ENCODE data around the gene NDOR1. TPM values are rescaled to one million over a fixed set of nuclear protein-coding genes. Genes with fewer than 3 reads are reported as not detected.

Gene NDOR1
- total and polyA plus RNA-seq, 2 of the 8 experiments (the other 6 are each of a cell fraction or from before 2014, with no cell fraction given) = 25.7 to 32.3 TPM

DNA sequence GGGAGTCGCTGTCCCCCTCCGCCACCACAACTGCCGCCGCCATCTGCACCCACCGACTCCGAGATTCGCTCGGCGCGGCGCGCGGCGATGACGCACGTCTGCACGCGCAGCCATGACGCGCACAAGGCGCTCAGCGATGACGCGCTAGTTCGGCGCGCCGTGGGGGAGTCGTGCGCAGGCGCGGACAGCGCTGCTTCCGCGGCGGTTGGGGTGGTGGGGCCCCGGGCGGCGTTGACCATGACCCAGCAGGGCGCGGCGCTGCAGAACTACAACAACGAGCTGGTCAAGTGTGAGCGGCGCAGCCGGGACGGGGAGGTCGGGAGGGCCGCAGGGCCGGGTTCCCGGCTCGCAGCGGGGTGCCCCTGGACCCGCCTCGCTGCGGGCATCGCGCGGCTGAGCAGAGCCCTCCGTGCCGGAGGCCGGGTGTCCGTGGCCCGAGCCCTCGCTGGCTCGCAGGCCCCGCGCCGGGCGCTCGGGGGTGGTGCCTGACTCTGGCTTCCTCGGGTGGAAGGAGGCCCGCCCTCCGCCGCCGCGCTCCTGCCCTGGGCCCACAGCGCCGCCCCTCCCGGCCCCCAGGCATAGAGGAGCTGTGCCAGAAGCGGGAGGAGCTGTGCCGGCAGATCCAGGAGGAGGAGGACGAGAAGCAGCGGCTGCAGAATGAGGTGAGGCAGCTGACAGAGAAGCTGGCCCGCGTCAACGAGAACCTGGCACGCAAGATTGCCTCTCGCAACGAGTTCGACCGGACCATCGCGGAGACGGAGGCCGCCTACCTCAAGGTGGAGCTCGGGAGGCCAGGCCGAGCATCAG, 16.8 kb upstream of the NDOR1 start, which contains the start of the genes ANAPC2 and SSNA1 (continued):
- TF ChIP-seq, protein P1, sequence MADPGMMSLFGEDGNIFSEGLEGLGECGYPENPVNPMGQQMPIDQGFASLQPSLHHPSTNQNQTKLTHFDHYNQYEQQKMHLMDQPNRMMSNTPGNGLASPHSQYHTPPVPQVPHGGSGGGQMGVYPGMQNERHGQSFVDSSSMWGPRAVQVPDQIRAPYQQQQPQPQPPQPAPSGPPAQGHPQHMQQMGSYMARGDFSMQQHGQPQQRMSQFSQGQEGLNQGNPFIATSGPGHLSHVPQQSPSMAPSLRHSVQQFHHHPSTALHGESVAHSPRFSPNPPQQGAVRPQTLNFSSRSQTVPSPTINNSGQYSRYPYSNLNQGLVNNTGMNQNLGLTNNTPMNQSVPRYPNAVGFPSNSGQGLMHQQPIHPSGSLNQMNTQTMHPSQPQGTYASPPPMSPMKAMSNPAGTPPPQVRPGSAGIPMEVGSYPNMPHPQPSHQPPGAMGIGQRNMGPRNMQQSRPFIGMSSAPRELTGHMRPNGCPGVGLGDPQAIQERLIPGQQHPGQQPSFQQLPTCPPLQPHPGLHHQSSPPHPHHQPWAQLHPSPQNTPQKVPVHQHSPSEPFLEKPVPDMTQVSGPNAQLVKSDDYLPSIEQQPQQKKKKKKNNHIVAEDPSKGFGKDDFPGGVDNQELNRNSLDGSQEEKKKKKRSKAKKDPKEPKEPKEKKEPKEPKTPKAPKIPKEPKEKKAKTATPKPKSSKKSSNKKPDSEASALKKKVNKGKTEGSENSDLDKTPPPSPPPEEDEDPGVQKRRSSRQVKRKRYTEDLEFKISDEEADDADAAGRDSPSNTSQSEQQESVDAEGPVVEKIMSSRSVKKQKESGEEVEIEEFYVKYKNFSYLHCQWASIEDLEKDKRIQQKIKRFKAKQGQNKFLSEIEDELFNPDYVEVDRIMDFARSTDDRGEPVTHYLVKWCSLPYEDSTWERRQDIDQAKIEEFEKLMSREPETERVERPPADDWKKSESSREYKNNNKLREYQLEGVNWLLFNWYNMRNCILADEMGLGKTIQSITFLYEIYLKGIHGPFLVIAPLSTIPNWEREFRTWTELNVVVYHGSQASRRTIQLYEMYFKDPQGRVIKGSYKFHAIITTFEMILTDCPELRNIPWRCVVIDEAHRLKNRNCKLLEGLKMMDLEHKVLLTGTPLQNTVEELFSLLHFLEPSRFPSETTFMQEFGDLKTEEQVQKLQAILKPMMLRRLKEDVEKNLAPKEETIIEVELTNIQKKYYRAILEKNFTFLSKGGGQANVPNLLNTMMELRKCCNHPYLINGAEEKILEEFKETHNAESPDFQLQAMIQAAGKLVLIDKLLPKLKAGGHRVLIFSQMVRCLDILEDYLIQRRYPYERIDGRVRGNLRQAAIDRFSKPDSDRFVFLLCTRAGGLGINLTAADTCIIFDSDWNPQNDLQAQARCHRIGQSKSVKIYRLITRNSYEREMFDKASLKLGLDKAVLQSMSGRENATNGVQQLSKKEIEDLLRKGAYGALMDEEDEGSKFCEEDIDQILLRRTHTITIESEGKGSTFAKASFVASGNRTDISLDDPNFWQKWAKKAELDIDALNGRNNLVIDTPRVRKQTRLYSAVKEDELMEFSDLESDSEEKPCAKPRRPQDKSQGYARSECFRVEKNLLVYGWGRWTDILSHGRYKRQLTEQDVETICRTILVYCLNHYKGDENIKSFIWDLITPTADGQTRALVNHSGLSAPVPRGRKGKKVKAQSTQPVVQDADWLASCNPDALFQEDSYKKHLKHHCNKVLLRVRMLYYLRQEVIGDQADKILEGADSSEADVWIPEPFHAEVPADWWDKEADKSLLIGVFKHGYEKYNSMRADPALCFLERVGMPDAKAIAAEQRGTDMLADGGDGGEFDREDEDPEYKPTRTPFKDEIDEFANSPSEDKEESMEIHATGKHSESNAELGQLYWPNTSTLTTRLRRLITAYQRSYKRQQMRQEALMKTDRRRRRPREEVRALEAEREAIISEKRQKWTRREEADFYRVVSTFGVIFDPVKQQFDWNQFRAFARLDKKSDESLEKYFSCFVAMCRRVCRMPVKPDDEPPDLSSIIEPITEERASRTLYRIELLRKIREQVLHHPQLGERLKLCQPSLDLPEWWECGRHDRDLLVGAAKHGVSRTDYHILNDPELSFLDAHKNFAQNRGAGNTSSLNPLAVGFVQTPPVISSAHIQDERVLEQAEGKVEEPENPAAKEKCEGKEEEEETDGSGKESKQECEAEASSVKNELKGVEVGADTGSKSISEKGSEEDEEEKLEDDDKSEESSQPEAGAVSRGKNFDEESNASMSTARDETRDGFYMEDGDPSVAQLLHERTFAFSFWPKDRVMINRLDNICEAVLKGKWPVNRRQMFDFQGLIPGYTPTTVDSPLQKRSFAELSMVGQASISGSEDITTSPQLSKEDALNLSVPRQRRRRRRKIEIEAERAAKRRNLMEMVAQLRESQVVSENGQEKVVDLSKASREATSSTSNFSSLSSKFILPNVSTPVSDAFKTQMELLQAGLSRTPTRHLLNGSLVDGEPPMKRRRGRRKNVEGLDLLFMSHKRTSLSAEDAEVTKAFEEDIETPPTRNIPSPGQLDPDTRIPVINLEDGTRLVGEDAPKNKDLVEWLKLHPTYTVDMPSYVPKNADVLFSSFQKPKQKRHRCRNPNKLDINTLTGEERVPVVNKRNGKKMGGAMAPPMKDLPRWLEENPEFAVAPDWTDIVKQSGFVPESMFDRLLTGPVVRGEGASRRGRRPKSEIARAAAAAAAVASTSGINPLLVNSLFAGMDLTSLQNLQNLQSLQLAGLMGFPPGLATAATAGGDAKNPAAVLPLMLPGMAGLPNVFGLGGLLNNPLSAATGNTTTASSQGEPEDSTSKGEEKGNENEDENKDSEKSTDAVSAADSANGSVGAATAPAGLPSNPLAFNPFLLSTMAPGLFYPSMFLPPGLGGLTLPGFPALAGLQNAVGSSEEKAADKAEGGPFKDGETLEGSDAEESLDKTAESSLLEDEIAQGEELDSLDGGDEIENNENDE (IDR thresholded peaks at IDR 0.05; ENCODE audit: insufficient replicate concordance, low read length) = no peak
- TF ChIP-seq ASH2L (IDR thresholded peaks at IDR 0.05; ENCODE audit: low read length) = peak; percentile 90
- TF ChIP-seq GABPA (IDR thresholded peaks at IDR 0.05; ENCODE audit: borderline replicate concordance, insufficient read depth, low read length) = no peak
- peak; percentile 100 for TF ChIP-seq KDM4A (IDR thresholded peaks at IDR 0.05; ENCODE audit: low read depth, low read length, severe bottlenecking)
- TF ChIP-seq, protein P2, sequence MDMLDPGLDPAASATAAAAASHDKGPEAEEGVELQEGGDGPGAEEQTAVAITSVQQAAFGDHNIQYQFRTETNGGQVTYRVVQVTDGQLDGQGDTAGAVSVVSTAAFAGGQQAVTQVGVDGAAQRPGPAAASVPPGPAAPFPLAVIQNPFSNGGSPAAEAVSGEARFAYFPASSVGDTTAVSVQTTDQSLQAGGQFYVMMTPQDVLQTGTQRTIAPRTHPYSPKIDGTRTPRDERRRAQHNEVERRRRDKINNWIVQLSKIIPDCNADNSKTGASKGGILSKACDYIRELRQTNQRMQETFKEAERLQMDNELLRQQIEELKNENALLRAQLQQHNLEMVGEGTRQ (IDR thresholded peaks at IDR 0.05; ENCODE audit: low read length) = no peak
- no peak for TF ChIP-seq MAFK (IDR thresholded peaks at IDR 0.05; ENCODE audit: low read depth, low read length)
- peak; percentile 38; the same call in 1 of the 2 replicates for TF ChIP-seq SIX5 (IDR thresholded peaks at IDR 0.05; ENCODE audit: low read depth, low read length)
- TF ChIP-seq EP300 (IDR thresholded peaks at IDR 0.05; ENCODE audit: borderline replicate concordance in 1 of 2, low read depth in 2 of 2, low read length in 2 of 2) = peak in 1 of 2 experiments; percentile 25; a peak in 1 of 3 replicates

Data from H1 (cell line).